H9 (cell line): ENCODE data around the gene RUSC2. TPM values are rescaled to one million over a fixed set of nuclear protein-coding genes. Genes with fewer than 3 reads are reported as not detected.

Source experiments
- DNase-seq: peaks from one replicate; pipeline ENCODE4 v3.0.0-alpha.2; 2017
- H2AFZ ChIP-seq: one replicate; pipeline ENCODE4 v1.6.1; 2013; ENCODE audit warnings: mild to moderate bottlenecking, low read length, control low read depth, moderate library complexity
- H2AK5ac ChIP-seq: 2 replicates; pipeline ENCODE4 v1.6.1; 2013; ENCODE audit warnings: low read length, control low read depth, mixed read lengths; ENCODE audit not compliant: insufficient read length
- H2BK120ac ChIP-seq: one replicate; pipeline ENCODE4 v1.6.1; 2013; ENCODE audit warnings: low read depth, mild to moderate bottlenecking, low read length, control low read depth, inconsistent platforms; ENCODE audit not compliant: poor library complexity, severe bottlenecking
- H2BK12ac ChIP-seq: 2 replicates; pipeline ENCODE4 v1.6.1; 2013; ENCODE audit warnings: low read length, control low read depth, mixed read lengths, low read depth; ENCODE audit not compliant: insufficient read length
- H2BK15ac ChIP-seq: 2 replicates; pipeline ENCODE4 v1.6.1; 2013; ENCODE audit warnings: low read depth, low read length, control low read depth
- H2BK20ac ChIP-seq: one replicate; pipeline ENCODE4 v1.6.1; 2013; ENCODE audit warnings: low read depth, mild to moderate bottlenecking, low read length, control low read depth, inconsistent platforms; ENCODE audit not compliant: poor library complexity, severe bottlenecking
- H2BK5ac ChIP-seq: 2 replicates; pipeline ENCODE4 v1.6.1; 2013; ENCODE audit warnings: low read length, control low read depth, mixed read lengths; ENCODE audit not compliant: insufficient read length
- H3K14ac ChIP-seq: 2 replicates; pipeline ENCODE4 v1.6.1; 2013; ENCODE audit warnings: low read length, control low read depth; ENCODE audit not compliant: insufficient read depth
- H3K18ac ChIP-seq: 2 replicates; pipeline ENCODE4 v1.6.1; 2013; ENCODE audit warnings: low read depth, mild to moderate bottlenecking, mixed read lengths, low read length, control low read depth; ENCODE audit not compliant: insufficient read length
- H3K23ac ChIP-seq: 2 replicates; pipeline ENCODE4 v1.6.1; 2013; ENCODE audit warnings: low read length, control low read depth, mixed read lengths, low read depth; ENCODE audit not compliant: insufficient read length
- H3K23me2 ChIP-seq: 2 replicates; pipeline ENCODE4 v1.6.1; 2013; ENCODE audit warnings: low read depth, mild to moderate bottlenecking, mixed read lengths, low read length, control low read depth; ENCODE audit not compliant: insufficient read length, poor library complexity, severe bottlenecking
- H3K27ac ChIP-seq: 2 replicates; pipeline ENCODE4 v1.5.1; 2013; ENCODE audit warnings: low read length, control low read depth, mixed read lengths, low read depth; ENCODE audit not compliant: insufficient read length
- H3K27me3 ChIP-seq: 2 replicates; pipeline ENCODE4 v1.6.1; 2013; ENCODE audit warnings: low read length, control low read depth, inconsistent platforms; ENCODE audit not compliant: insufficient read depth
- H3K4ac ChIP-seq: 2 replicates; pipeline ENCODE4 v1.6.1; 2013; ENCODE audit warnings: low read depth, mild to moderate bottlenecking, control low read depth, inconsistent platforms, low read length, moderate library complexity
- H3K4me1 ChIP-seq: 2 replicates; pipeline ENCODE4 v1.6.1; 2013; ENCODE audit warnings: low read length, control low read depth, inconsistent platforms; ENCODE audit not compliant: insufficient read depth
- H3K4me2 ChIP-seq: 2 replicates; pipeline ENCODE4 v1.6.1; 2013; ENCODE audit warnings: low read length, control low read depth, mixed read lengths; ENCODE audit not compliant: insufficient read length, insufficient read depth
- H3K56ac ChIP-seq: 2 replicates; pipeline ENCODE4 v1.6.1; 2013; ENCODE audit warnings: low read depth, mild to moderate bottlenecking, mixed read lengths, low read length, control low read depth; ENCODE audit not compliant: insufficient read length
- H3K79me1 ChIP-seq: 2 replicates; pipeline ENCODE4 v1.6.1; 2013; ENCODE audit warnings: low read depth, mild to moderate bottlenecking, moderate library complexity, low read length, control low read depth, inconsistent platforms; ENCODE audit not compliant: insufficient read depth, poor library complexity, severe bottlenecking
- H3K79me2 ChIP-seq: 2 replicates; pipeline ENCODE4 v1.6.1; 2013; ENCODE audit warnings: low read length, control low read depth, inconsistent platforms; ENCODE audit not compliant: insufficient read depth
- H3K9ac ChIP-seq: 2 replicates; pipeline ENCODE4 v1.6.1; 2013; ENCODE audit warnings: low read length, control low read depth, mixed read lengths; ENCODE audit not compliant: insufficient read length; ENCODE audit errors: extremely low read depth
- H3K9me3 ChIP-seq: one replicate; pipeline ENCODE4 v1.6.1; 2013; ENCODE audit warnings: low read depth, low read length, inconsistent platforms; ENCODE audit not compliant: control insufficient read depth
- H3T11ph ChIP-seq: one replicate; pipeline ENCODE4 v1.6.1; 2013; ENCODE audit warnings: mild to moderate bottlenecking, low read length, control low read depth, inconsistent platforms
- H4K20me1 ChIP-seq: one replicate; pipeline ENCODE4 v1.6.1; 2013; ENCODE audit not compliant: control insufficient read depth, insufficient read length, insufficient read depth
- H4K5ac ChIP-seq: 2 replicates; pipeline ENCODE4 v1.6.1; 2013; ENCODE audit warnings: low read depth, mild to moderate bottlenecking, mixed read lengths, low read length, control low read depth; ENCODE audit not compliant: insufficient read length
- H4K8ac ChIP-seq: replicated peaks from 2 replicates; pipeline ENCODE4 v1.6.1; 2013; ENCODE audit warnings: low read length, control low read depth, mixed read lengths, low read depth; ENCODE audit not compliant: insufficient read length
- H4K91ac ChIP-seq: 2 replicates; pipeline ENCODE4 v1.6.1; 2013; ENCODE audit warnings: low read depth, mild to moderate bottlenecking, moderate library complexity, mixed read lengths, low read length, control low read depth; ENCODE audit not compliant: insufficient read length
- H3K27ac Mint-ChIP-seq, 3 experiments: 2 replicates in 2 of 3; 3 replicates in 1 of 3; pipeline ENCODE4 v1.8.0; 2020 to 2021; ENCODE audit warnings: mixed read lengths in 3 of 3, mild to moderate bottlenecking in 1 of 3, moderate library complexity in 1 of 3
- H3K27me3 Mint-ChIP-seq: 2 replicates; pipeline ENCODE4 v1.8.0; 2021; ENCODE audit warnings: low read depth, mild to moderate bottlenecking, moderate library complexity, mixed read lengths
- H3K36me3 Mint-ChIP-seq, 3 experiments: 2 replicates in 2 of 3; 3 replicates in 1 of 3; pipeline ENCODE4 v1.8.0; 2020 to 2021; ENCODE audit warnings: low read depth in 3 of 3, mixed read lengths in 3 of 3; ENCODE audit not compliant: insufficient read depth in 1 of 3
- H3K4me1 Mint-ChIP-seq, 2 experiments: 2 replicates each; pipeline ENCODE4 v1.8.0; 2020; ENCODE audit warnings: mixed read lengths in 2 of 2
- H3K4me3 Mint-ChIP-seq, 2 experiments: 2 replicates in 1 of 2; 3 replicates in 1 of 2; pipeline ENCODE4 v1.8.0; 2020 to 2021; ENCODE audit warnings: mild to moderate bottlenecking in 2 of 2, mixed read lengths in 2 of 2, moderate library complexity in 1 of 2
- H3K9me3 Mint-ChIP-seq, 2 experiments: 2 replicates in 1 of 2; 3 replicates in 1 of 2; pipeline ENCODE4 v1.8.0; 2020; ENCODE audit warnings: mild to moderate bottlenecking in 2 of 2, mixed read lengths in 2 of 2, moderate library complexity in 1 of 2
- CTCF ChIP-seq: fragments of 200-600 bp; sonication (generic); conservative IDR thresholded peaks from 3 replicates; pipeline ENCODE4 v1.8.0; 2021; ENCODE audit warnings: antibody characterized with exemption, mild to moderate bottlenecking
- WGBS: extraction: QIAGEN DNeasy Blood & Tissue Kit; methylation state at CpG from one replicate; pipeline ENCODE4 v1.1.7; 2013; ENCODE audit warnings: missing lambda C conversion rate, low lambda C conversion rate, mixed read lengths; ENCODE audit not compliant: insufficient read length; ENCODE audit errors: extremely low coverage; 5-methylcytosine and 5-hydroxymethylcytosine counted together
- total RNA-seq: library from RNA; stranded (reverse); gene quantifications from 2 replicates; pipeline ENCODE4 v1.2.1, GENCODE V29; 2021

RUSC2 gene
- total RNA-seq, 1 experiment from 2014 or later = 6.3 TPM

DNA sequence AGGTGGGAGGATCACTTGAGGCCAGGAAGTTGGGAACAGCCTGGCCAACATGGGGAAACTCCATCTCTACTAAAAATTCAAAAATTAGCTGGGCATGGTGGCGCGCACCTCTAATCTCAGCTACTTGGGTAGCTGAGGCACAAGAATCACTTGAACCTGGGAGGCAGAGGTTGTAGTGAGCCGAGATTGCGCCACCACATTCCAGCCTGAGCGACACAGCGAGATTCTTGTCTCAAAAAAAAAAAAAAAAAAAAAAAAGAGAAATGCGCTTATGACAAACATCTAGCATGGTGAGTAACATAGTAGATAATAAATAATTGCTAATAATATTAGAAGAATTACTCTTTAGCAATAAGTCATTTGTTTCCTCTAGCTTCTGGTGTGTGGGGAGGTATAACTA, 25.9 kb downstream of the RUSC2 start:
- H3K56ac ChIP-seq = no peak overlapping the region
- no peak overlapping the region for H4K91ac ChIP-seq
- H3K36me3 Mint-ChIP-seq = no peaks in the 10 kb centered on the region
- no peak overlapping the region for H3K27ac ChIP-seq
- H3K79me1 ChIP-seq = no peaks in the 10 kb centered on the region
- H3K14ac ChIP-seq = no peak overlapping the region
- WGBS = no CpG with 5 or more reads among the region's 7 CpGs
- no peak overlapping the region for H3K9ac ChIP-seq
- peaks cover 20% of the 10 kb centered on the region for H3K4me1 ChIP-seq
- H3K79me2 ChIP-seq = no peaks in the 10 kb centered on the region
- no peaks in the 10 kb centered on the region for H3K9me3 Mint-ChIP-seq
- H3K18ac ChIP-seq = no peak overlapping the region
- no peak overlapping the region for H4K5ac ChIP-seq
- H2AK5ac ChIP-seq = no peak overlapping the region
- no peak overlapping the region for H2BK15ac ChIP-seq
- H3K27me3 Mint-ChIP-seq = no peaks in the 10 kb centered on the region
- H3K27ac Mint-ChIP-seq = no peak overlapping the region
- H3K4me1 Mint-ChIP-seq = peaks cover 45 to 47% of the 10 kb centered on the region in 2 experiments
- H4K8ac ChIP-seq = no peak overlapping the region
- H2BK5ac ChIP-seq = no peak overlapping the region
- H3K9me3 ChIP-seq = no peaks in the 10 kb centered on the region
- H3K23me2 ChIP-seq = no peaks in the 10 kb centered on the region
- H3K4me2 ChIP-seq = no peak overlapping the region
- no peak overlapping the region for H2AFZ ChIP-seq
- no peak overlapping the region for H3T11ph ChIP-seq
- H2BK120ac ChIP-seq = no peak overlapping the region
- no peak overlapping the region for H3K4me3 Mint-ChIP-seq
- DNase-seq = no peak
- no peak for TF ChIP-seq CTCF
- no peak overlapping the region for H2BK12ac ChIP-seq
- H4K20me1 ChIP-seq = no peaks in the 10 kb centered on the region
- no peak overlapping the region for H2BK20ac ChIP-seq
- H3K23ac ChIP-seq = no peak overlapping the region
- no peak overlapping the region for H3K4ac ChIP-seq
- H3K27me3 ChIP-seq = no peaks in the 10 kb centered on the region
